GM18909 (cell line): Measurements from ENCODE around the gene AOX1.
"Not testable (repeated sequence)": the region's sequence is repeated elsewhere in the genome, so short reads cannot be mapped to it uniquely, and the experiment has no call there.

Experiments
- ATAC-seq: cut with Tn5 transposase; IDR thresholded peaks from one replicate; pipeline ENCODE4 v1.9.1; 2021; ENCODE audit warnings: mild to moderate bottlenecking; ENCODE audit not compliant: unreplicated experiment, poor library complexity

AOX1 gene

DNA sequence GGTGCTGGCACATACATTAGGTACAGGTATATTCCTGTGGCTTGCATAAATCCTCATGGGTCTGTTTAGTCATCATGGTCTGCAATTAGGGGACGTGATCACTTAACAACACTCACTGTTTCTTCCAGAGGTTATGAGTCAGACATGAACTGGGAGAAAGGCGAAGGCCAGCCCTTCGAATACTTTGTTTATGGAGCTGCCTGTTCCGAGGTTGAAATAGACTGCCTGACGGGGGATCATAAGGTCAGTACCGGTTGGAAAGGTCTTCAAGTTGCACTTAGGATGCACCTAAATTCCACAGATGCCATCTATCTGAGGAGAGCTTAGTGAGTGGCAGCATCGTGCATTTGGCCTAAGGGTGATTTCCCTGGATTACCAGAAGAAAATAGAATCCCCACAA is 76.9 kb downstream of the AOX1 start:
- ATAC-seq = no peak

DNA sequence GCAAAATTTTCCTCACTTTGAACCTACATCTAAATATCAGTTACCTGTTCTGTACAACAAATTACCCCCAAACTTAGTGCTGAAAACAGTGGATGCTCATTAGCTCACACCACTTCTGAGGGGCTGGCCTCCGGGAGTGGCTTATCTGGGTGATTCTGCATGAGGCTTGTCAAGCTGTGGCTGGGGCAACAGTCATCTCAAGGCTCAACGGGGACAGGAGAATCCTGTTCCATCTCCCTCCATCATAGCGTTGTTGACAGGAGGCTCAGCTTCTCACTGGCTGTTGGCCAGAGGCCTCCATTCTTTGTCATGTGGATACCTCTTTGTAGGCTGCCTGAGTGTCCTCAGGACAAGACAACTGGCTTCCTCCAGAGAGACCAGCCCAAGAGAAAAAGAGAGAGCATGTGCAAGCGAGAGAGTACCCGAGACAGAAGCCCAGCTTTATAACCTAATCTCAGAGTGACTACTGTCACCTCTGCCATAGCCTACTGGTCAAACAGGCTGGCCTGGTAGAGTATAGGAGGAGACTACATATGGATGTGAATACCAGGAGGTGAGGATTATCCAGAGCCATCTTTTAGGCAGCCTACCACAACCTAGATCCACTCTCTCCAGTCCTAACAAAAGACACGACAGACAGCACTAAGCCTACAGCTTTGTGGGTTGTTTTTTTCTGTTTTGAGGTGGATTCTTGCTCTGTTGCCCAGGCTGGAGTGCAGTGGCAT is 79.1 kb downstream of the AOX1 start:
- ATAC-seq = no peak

DNA sequence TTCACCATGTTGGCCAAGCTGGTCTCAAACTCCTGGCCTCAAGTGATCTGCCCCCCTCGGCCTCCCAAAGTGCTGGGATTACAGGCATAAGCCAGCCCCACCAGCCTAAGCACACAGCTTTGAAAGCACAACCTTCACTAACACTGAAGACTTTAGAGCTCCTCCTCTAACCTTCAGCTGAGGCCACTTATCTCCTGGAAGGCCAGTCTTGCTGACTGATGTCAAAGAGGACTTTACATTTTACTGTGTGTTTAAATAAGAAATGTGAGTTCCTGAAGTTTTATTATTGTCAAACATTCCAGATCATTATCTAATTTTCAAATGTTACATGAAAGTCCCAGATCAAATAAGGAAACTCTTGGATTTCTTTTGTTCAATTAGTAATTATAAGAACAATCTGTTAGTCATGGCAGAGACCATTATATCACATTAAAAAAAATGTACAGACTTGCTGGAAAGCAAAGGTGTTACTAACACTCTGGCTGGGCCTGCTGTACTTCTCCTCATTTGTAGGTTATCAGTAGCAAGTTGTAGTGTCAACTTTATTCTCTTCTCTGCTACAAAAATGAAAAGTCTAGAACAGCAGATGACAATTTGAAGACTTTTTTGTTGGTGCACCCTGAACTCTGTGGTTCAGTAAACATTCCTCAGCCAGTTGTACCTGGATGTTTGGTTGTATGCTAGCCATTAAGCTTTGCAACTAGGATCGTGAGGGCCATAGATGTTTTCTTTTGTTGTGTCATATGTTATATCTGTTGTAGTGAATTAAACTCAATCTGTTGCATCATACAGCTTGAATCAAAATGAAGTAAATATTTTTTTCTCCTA is 80.0 kb downstream of the AOX1 start:
- no peak for ATAC-seq

DNA sequence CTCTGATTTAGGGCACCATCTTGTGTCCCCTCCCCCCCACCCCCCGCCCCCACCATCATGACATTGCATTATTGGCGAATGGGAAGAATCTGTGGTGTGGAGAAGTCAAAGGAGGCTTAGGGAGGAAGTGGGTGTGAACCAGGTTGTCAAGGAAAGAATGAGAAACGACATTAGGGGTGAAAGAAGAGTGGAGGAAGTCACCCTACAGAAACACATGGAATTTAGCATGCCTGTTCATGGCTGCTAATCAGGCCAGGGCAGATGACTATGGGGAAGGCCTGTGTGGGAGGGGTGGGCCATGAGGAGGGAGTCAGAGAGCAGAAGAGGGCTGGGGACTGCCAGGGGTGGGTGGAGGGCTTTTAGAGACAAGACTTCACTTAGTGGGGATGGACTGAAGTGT is 81.6 kb downstream of the AOX1 start:
- ATAC-seq = no peak

DNA sequence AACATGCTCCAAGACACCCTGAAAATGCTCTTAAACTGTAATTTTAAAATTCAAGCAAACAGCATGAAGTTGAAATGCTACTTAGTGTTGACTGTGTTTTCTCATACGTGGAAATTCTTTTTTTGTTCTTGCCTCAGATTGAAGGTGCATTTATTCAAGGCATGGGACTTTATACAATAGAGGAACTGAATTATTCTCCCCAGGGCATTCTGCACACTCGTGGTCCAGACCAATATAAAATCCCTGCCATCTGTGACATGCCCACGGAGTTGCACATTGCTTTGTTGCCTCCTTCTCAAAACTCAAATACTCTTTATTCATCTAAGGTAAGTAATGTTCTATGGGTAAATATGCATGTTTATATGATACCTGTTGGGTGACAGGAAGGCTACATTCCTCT is 82.7 kb downstream of the AOX1 start:
- ATAC-seq = no peak

DNA sequence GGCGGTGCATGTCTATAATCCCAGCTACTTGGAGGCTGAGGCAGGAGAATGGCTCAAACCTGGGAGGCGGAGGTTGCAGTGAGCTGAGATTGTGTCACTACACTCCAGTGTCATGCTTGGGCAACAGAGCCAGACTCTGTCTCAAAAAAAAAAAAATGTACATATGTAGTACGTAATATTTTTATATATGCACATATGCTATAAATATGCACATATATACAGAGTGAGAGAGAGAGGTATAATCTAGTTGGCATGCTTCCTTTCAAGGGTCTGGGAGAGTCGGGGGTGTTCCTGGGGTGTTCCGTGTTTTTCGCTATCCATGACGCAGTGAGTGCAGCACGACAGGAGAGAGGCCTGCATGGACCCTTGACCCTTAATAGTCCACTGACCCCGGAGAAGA is 83.5 kb downstream of the AOX1 start:
- ATAC-seq = no peak

DNA sequence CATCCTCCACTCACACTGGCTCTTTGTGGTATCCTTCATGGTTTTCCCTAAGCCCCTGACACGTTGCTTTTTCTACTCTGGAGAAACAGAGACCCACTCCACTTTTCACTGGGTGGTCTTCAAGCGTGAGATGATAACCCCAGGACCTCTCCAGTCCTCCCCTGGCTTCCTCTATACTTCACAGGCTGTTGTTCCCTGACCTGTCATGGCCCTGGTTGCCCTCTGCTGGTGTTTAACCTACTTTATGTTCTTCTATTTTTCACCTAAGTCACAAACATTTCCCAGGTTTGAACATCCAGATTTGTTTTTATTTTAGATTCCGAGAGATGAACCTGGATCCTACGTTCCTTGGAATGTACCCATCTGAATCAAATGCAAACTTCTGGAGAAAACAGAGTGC is 84.5 kb downstream of the AOX1 start:
- no peak for ATAC-seq

DNA sequence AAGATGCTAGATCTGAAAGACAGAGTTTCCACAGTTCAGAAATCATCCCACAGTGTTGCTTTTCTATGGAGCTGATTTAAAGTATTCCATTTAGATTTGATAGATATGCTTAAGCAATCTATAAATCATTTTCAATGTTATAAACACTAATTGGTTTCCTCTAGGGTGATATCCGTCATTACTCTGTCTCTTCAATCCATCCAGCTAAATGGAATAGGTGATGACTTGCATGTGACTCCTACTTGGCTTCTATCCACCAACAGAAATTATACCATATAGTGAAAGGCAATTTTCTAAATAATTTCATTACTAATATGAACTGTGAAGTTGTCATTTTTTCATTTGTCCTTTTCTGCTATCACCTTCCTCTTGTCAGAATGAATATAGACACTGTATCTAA is 84.9 kb downstream of the AOX1 start:
- ATAC-seq = no peak

DNA sequence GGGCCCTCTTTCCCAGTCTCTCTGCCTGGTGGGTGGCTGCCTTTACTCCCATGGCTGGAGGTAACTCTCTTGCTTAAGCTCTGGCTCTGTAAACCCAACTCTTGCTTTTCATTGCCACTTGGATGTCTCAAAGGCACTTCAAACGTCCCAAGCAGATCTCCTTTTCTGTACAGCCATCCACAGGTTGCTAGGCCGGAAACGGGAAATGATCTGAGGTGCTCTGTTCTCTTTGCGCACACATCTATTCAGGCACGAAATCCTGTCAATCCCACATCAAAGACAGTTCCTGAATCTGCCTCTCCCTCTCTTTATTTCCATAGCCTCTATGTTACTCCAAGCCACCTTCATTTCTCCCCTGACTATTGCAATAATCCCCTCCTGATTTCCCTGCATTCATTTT is 87.4 kb downstream of the AOX1 start:
- ATAC-seq = no peak

DNA sequence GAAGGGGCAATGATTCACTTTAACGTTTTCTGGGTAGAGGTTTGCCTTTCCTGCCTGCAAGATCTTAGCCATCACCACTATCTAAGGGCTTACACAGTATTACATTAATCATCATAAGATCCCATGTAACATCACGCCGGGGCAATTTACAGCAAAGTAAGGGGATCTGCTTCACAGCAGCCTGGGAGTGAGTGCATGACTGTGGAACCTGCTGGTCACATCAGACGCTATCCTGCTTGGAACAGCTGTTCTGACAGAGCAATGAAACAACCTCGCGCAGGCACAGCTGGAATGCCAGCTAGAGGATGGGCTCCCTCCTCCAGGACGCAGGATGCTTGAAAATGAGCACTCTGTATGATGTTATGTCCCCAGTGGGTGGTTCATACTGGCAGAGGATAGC is 89.0 kb downstream of the AOX1 start:
- no peak for ATAC-seq

DNA sequence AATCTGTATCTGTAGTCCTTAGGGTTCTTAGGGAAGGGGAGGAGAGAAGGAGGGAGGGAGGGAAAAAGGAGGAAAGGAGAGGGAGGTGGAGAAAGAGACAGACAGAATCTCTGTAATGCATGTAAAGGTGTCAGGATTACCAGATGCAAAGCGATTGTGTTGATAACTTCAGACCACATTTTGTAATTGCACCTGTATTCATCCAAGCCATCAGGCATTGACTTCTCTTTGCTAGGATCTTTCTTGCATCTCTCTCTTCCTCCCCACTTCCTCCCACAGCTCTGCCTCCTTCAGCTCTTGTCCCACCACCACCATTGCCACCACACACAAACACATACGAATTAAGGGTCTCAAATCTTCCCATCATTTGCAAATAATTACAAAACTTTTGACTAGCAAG is 91.4 kb downstream of the AOX1 start:
- ATAC-seq = no peak

DNA sequence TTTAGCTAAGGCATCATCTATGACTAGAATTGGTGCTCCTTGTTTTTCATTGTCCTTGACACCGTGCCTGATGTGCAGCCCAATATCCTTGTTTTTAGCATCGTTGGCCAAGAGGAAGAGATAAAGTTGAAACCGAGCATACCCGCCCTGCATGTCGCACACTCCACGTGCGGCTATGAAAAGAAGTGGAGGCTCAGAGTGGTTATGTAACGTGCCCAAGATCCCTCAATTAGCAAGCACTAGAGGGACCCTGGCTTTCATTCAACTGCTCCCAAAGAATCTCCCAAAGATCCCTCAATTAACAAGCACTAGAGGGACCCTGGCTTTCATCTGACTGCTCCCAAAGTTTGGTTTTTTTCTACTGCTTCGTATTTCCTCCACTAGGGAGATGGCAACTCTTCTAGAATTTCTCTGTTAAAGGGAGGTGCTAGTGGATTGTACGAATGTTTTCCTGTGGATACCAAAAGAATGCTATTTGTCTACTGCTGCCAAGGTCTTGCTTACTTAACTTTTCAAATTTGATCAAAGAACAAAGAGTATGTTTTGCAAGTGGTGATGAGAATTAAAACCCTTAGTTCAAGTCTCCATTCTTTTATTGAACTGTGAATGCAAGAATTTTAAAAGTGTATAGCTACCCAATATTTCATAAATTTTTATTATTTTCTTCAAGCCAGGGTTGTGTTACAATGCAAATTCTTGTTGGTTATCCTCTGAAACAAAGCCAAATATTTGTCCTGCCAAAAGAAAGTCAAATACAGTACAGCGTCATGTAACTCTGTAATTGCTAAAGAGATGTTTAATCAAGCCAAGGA is 92.1 kb downstream of the AOX1 start:
- no peak for ATAC-seq

DNA sequence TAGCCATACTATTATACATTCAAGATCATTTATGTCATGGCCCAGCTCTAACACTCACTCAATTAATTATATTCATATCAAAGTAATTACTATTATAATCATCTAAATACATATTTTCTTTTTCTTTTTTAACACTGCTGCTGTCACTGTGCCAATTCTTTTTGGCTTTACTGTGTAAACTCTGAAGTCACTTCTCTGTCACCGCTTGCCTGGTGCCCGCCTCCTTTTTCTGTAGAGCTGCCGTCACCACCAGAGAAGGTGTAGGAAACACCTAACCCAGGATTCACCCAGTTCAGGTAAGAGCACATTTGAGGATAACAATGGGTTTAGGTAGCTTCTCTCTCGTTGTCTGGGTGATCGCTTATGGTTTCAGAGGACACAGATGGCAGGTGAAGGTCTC is 93.3 kb downstream of the AOX1 start:
- no peak for ATAC-seq

DNA sequence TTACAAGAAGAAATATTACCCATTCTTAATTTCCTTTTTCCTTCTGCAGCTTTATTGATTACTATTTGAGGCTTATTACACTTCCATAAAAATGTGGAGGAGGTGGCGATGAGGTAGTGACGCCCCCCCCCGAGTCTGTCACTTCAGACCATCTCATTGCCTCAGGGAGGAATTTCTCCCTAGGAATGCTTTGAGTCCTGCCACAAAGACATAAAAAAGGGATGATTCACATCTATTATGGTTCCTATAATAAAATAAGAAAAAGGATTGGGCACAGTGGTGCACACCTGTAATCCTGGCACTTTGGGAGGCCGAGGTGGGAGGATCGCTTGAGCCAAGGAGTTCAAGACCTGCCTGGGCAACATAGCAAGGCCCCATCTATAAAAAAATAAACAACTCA is 93.7 kb downstream of the AOX1 start:
- no peak for ATAC-seq

DNA sequence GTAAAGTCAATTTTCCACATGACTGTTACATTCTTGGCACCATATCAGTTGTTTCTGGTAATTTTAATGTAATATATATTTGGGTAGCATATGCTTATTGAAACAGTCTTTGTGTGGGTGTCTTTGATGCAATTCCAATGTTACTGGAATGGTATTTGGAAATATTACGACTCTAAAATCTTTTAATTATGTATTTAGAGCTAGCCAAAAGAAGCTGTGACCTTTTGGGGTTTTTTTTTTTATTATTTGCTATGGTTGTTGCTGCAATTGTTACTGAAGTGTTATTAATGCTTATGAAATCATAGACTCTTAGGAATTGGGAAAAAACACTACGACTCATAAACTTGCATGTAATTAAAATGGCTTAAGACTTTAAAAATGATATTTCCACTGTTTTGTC is 95.9 kb downstream of the AOX1 start:
- ATAC-seq = no peak

DNA sequence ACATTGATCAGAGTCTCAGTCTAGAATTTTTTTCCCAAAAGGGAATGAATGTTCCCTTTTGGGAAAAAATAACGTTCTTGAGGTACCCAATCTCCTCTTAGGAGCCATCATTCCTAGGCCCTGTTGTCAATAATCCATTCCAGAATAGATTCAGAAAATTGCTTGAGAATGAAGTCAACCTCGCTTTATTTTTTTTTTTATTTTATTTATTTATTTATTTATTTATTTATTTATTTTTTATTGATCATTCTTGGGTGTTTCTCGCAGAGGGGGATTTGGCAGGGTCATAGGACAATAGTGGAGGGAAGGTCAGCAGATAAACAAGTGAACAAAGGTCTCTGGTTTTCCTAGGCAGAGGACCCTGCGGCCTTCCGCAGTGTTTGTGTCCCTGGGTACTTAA is 96.6 kb downstream of the AOX1 start:
- not testable (repeated sequence) for ATAC-seq

DNA sequence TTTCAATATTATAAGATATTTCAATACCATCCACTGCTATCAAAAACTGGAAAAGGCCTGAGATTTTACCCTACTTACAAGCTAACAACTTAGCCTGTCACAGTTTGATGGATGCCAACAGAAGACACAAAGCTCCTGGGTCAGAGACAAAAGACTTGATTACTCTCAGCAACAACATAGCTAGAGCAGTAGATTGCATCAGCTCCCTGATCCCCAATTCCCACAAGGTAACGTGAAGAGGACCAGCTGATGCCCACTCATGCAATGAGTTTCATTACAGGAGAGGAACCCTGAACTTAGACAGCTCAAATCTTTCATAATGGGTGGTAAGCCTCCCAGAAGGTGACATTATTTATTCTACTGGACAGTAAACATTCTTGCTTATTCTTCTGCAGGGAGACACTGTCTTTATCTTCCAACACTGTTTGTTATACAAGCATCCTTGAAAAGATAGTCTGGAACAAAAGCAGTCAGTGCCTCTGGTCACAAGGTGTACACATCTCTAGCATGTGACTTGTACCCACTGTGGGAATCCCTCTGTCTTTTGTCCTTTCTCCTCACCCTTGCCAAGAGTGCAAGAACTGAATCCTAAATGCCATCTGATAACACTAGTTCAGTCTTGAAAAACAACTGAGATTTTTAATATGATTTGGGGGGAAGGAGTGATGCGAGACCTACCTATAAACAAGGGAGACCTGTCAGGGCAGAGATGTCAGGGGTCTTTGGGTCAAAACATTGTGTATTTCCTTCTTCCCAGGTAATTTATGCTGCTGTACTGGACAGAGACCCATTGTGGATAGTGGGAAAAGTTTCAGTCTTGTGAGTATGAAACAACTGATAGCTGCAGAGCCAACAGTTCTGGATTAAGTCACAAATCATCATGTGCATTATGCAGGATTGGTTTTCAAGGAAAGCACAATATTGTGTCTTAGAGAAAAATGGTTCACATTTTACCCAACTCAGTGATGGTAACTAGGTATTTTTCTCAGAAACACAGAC is 102.4 kb downstream of the AOX1 start:
- ATAC-seq = no peak

DNA sequence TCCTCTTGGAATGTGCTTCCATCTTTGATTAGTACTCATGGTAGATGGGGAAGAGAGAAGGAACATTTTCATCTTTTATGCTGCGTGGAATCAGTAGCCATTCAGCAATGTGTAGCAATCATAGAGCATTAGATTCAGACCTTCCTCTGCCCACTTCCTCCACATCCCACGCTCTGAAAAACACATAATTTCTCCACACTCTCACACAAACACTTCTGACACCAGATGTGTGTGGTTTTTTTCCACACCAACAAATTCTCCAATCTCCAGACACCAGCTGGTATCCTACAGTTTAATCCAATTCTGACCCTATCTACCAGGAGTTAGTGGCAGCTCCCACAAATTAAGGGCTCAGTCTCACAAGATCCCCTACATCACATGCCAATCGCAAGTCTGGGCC is 103.3 kb downstream of the AOX1 start:
- ATAC-seq = no peak

DNA sequence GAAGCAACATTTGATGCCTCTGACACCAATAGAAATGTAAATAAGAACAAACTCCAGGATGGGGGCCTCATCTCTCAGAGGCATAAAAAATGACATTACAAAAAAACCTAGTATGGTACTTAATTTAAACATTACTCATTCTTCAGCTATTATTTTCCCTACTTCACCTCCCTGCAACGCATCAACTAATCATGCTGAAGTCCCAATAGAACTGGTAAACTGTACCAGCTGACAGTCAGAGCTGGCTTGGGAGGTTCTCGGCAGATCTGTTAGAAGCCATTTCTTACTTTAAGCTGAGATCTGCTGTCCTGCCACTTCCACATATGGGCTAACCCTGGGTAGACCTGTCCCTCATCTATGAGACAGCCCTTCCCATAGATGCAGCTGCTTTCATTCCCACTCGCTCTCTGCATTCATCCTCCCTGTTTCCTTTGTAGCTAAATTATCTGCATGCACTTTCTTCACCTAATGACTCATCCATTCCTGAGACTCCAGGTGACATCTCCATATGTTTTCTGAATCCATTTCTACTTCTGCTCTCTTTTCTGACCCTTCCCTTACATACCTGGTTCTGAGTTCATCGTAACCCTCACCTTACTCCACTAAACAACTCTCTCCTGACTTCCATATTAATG is 108.1 kb downstream of the AOX1 start:
- ATAC-seq = no peak

DNA sequence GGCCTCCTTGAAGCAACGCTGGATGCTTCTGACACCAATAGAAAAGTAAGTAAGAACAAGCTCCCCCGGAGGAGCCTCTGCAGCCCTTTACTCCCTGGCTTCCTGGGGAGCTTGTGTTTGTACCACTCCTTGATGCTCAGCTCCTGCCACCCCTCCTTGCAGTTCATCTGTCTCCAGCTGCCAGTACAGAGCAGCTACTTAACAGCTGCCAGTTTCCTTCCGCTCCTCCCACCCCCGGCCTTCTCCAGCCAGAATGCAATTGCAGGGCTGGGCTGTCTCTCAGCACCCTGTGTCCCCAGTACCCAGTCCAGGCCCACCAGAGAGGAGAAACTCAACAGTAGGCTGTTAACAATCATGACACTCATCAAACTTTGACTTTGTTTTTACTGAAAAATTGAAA is 109.4 kb downstream of the AOX1 start:
- ATAC-seq = no peak
